Stimulated activated CD8-positive, alpha-beta memory T cell treated with anti-CD3 and anti-CD28 coated beads, Interleukin-7, amount 100 ng/mL, for 48 hours (primary cell): Measurements from ENCODE around the gene MROH9.

Experiments used
- DNase-seq, 2 donors: peaks; one replicate each; pipeline ENCODE4 v3.0.0-alpha.2; 2020; ENCODE audit warnings: low read depth in 1 of 2; ENCODE audit errors: extremely low read depth in 1 of 2

The MROH9 gene

GRCh38 chr1:171081314-171081753 is 146.0 kb downstream of the MROH9 start:
- no peak for DNase-seq

GRCh38 chr1:171081763-171082201 is 146.4 kb downstream of the MROH9 start:
- DNase-seq = no peak

- no peak for DNase-seq
These were observed 147.3 kb downstream of the MROH9 start for GRCh38 chr1:171082606-171083005.

DNA sequence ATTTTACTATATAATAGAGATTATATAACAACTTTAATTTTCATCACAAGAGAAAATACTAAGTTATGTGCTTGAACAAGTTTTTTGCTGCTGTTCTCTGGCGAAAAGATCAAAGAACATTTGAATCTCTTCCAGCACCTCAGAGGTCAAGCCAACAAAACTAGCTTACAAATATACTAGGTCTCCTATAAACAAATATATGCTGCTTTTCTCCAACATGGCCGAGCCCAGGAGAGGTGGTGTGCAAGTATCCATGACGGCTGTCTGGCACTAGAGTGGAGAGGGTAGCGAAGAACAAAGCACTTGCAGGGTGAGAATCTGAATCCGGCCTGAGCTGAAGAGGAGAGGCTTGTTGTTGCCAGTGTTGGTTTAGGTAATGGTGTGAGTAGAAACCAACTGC is 147.9 kb downstream of the MROH9 start:
- DNase-seq = no peak

DNA sequence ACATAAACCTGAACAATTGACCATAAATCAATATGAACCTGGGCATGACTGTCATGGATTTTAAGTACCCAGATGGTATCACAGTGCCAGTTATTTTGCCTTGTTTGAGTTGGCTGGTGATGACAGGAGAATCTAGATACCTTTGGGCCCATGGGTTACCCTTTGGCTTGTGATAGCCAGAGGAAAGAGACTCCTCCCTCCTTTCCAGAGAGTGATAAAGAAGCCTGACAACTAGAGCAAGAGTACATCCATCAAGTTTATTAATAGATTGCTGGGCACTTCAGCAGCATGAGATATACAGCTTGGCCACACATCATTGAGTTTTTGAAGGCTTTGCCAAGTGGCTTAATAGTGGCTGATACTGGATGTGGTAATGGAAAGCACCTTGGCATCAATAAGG is 148.8 kb downstream of the MROH9 start:
- no peak for DNase-seq

- DNase-seq = no peak
These were observed 149.5 kb downstream of the MROH9 start for GRCh38 chr1:171084870-171085269.

DNA sequence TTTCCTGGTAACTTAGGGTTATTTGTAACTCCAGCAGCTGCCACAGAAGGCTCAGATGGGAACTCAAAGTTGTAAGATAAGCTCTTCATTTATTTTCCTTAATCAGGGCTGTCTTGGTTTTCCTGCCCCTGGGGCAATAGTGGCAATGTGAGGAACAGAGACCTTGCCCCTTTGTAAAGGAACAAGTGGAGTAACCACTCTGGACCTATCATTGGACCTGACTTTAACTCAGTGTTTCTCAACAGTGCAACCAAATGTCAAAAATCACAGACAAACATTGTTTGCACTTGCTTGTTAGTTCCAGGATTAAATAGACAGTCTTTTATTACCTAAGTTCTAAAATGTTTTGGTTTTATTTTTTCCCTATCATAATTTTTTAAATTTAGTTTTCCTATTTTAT is 152.6 kb downstream of the MROH9 start:
- no peak for DNase-seq

GRCh38 chr1:171090604-171091003 is 155.3 kb downstream of the MROH9 start, which contains the start of gene FMO3:
TSS of gene FMO3 (plus strand) at chr1:171090905. CDS start at chr1:171092659, 1,754 bp downstream.
- DNase-seq = no peak

- DNase-seq = no peak
These were observed 168.5 kb downstream of the MROH9 start for GRCh38 chr1:171103862-171104261.

- DNase-seq = no peak
These were observed 172.1 kb downstream of the MROH9 start for GRCh38 chr1:171107262-171107940.

- no peak for DNase-seq
These were observed 172.6 kb downstream of the MROH9 start for GRCh38 chr1:171107969-171108368.

GRCh38 chr1:171109966-171110365 is 174.6 kb downstream of the MROH9 start:
- DNase-seq = no peak

DNA sequence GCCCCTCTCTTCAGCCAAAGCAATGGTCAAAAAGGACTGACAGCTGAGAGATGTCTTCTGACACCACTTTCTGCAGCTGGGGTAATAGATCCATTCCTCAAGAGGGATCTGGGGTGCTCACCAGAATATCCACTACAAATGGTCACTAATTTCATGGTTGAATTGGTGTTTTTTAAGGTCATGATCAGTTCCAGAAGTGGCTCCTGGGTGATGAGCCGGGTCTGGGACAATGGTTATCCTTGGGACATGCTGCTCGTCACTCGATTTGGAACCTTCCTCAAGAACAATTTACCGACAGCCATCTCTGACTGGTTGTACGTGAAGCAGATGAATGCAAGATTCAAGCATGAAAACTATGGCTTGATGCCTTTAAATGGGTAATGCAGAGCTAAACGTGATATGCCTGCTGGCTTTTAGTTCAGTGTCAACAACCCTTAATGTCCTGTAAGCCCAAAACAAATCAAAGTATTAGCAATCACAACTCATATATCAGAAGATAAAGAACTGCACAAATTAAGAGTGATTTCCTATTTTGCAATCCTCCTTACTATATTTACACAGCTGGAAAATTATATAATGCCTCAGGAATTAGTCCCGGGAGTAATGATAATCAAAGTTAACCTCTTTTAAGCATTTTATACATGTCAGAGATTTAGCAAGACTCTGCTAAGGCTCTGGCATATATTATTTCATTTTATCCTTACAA is 175.4 kb downstream of the MROH9 start:
- no peak for DNase-seq

- DNase-seq = no peak
These were observed 176.8 kb downstream of the MROH9 start for GRCh38 chr1:171112119-171112518.

GRCh38 chr1:171113382-171113781 is 178.0 kb downstream of the MROH9 start:
- no peak for DNase-seq
